ENCODE measurements around the gene PADI3. TPM values are rescaled to one million over a fixed set of nuclear protein-coding genes. Genes with fewer than 3 reads are reported as not detected.

The PADI3 gene
- total and polyA plus RNA-seq, 2 of the 4 experiments (the other 2 are of a cell fraction): not detected

DNA sequence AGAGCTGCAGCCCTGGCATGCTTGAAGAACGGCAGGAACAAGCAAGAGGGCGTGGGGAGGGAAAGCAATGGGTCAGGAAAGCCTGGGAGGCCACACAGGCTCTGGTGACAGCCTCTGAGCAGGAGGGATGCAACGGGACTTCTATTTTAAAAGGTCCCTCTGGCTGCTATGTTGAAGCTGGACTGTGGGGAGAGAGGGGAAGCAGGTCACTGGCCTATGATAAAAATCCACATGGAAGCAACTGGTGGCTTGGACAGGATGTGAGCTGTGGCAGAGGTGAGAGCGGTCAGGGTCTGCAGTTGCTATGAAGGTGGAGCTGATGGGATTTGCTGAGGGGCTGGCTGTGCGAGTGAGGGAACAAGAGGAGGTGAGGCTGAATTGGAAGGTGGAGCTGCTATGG, 32.8 kb upstream of the PADI3 start:
- dilution Hi-C loops (cut with HindIII; ENCODE audit: low sequenced_read_pairs, unreplicated experiment) (no loop called here), in situ Hi-C loops (cut with MboI; ENCODE audit: low sequenced_read_pairs) (no loop called here), intact Hi-C loops (cut with micrococcal nuclease) (no loop called here)
- H3K56ac ChIP-seq (ENCODE audit: extremely low read depth, insufficient read depth, low read length): no peak overlapping the region
- no peak overlapping the region for H2BK120ac ChIP-seq (ENCODE audit: low read depth, low read length)
- H3K9ac ChIP-seq (ENCODE audit: low read depth, low read length): no peak overlapping the region
- H3K9me1 ChIP-seq (ENCODE audit: insufficient read depth, low read length): no peaks in the 10 kb centered on the region; the same call in 1 of the 2 replicates
- no TSS peak for BruUV-seq (replicated peaks)
- H4K5ac ChIP-seq (ENCODE audit: low read depth, low read length): no peak overlapping the region
- no peak overlapping the region for H2AK5ac ChIP-seq (ENCODE audit: low read depth, low read length)
- H2AFZ ChIP-seq (replicated peaks; ENCODE audit: low read length, poor library complexity): no peak overlapping the region
- no peak overlapping the region for H3K23ac ChIP-seq (ENCODE audit: low read depth, low read length)
- ChIA-PET CTCF (no interaction called here), POLR2A (ENCODE audit: unreplicated experiment) (no interaction called here)
- no peak overlapping the region for H3K4ac ChIP-seq (ENCODE audit: low read depth, low read length)
- H3K4me2 ChIP-seq (ENCODE audit: low read depth, low read length): no peak overlapping the region
- H4K8ac ChIP-seq (ENCODE audit: low read depth in 2 of 2, low read length in 2 of 2): no peak overlapping the region
- H3K79me1 ChIP-seq (ENCODE audit: low read depth in 1 of 2, low read length in 2 of 2): no peaks in the 10 kb centered on the region
- no peaks in the 10 kb centered on the region for H4K20me1 ChIP-seq (ENCODE audit: insufficient read depth, low read length)
- no peak overlapping the region for H3K14ac ChIP-seq (replicated peaks; ENCODE audit: low read depth, low read length)
- no peak overlapping the region for H2BK15ac ChIP-seq (ENCODE audit: low read depth, low read length)
- no peak overlapping the region for H3K4me3 ChIP-seq (ENCODE audit: insufficient read depth, low read depth, low read length)
- no peak overlapping the region for H3K27ac ChIP-seq (ENCODE audit: insufficient read depth, low read length)
- DNase-seq: no peak
- no peak for ATAC-seq (ENCODE audit: low read depth)
- H2BK5ac ChIP-seq (ENCODE audit: low read depth, low read length, poor library complexity, severe bottlenecking): no peak overlapping the region
- H3K9me3 ChIP-seq (ENCODE audit: control insufficient read depth, insufficient read depth, low read length): no peaks in the 10 kb centered on the region
- no peak overlapping the region for H4K91ac ChIP-seq (ENCODE audit: insufficient read depth, low read depth, low read length)
- no peak for TF ChIP-seq FOS (IDR thresholded peaks at IDR 0.05; ENCODE audit: low read depth, low read length)
- TF ChIP-seq, protein P1, sequence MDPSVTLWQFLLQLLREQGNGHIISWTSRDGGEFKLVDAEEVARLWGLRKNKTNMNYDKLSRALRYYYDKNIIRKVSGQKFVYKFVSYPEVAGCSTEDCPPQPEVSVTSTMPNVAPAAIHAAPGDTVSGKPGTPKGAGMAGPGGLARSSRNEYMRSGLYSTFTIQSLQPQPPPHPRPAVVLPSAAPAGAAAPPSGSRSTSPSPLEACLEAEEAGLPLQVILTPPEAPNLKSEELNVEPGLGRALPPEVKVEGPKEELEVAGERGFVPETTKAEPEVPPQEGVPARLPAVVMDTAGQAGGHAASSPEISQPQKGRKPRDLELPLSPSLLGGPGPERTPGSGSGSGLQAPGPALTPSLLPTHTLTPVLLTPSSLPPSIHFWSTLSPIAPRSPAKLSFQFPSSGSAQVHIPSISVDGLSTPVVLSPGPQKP (IDR thresholded peaks at IDR 0.05; ENCODE audit: borderline replicate concordance, low read depth, low read length): no peak
- TF ChIP-seq MAFK (IDR thresholded peaks at IDR 0.05; ENCODE audit: low read depth, low read length): no peak
- TF ChIP-seq BHLHE40 (IDR thresholded peaks at IDR 0.05; ENCODE audit: low read depth, low read length): no peak
- TF ChIP-seq MAZ (IDR thresholded peaks at IDR 0.05; ENCODE audit: borderline replicate concordance, low read depth, low read length): no peak
- no peak for TF ChIP-seq RAD21 (IDR thresholded peaks at IDR 0.05; ENCODE audit: low read length)
- TF ChIP-seq RCOR1 (IDR thresholded peaks at IDR 0.05; ENCODE audit: insufficient replicate concordance, low read length): no peak
- TF ChIP-seq, protein P2, sequence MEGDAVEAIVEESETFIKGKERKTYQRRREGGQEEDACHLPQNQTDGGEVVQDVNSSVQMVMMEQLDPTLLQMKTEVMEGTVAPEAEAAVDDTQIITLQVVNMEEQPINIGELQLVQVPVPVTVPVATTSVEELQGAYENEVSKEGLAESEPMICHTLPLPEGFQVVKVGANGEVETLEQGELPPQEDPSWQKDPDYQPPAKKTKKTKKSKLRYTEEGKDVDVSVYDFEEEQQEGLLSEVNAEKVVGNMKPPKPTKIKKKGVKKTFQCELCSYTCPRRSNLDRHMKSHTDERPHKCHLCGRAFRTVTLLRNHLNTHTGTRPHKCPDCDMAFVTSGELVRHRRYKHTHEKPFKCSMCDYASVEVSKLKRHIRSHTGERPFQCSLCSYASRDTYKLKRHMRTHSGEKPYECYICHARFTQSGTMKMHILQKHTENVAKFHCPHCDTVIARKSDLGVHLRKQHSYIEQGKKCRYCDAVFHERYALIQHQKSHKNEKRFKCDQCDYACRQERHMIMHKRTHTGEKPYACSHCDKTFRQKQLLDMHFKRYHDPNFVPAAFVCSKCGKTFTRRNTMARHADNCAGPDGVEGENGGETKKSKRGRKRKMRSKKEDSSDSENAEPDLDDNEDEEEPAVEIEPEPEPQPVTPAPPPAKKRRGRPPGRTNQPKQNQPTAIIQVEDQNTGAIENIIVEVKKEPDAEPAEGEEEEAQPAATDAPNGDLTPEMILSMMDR (conservative IDR thresholded peaks at IDR 0.05; ENCODE audit: low read depth, low read length): no peak
- no peak for TF ChIP-seq MXI1 (IDR thresholded peaks at IDR 0.05; ENCODE audit: borderline replicate concordance, low read depth, low read length)
- TF ChIP-seq, protein P3, sequence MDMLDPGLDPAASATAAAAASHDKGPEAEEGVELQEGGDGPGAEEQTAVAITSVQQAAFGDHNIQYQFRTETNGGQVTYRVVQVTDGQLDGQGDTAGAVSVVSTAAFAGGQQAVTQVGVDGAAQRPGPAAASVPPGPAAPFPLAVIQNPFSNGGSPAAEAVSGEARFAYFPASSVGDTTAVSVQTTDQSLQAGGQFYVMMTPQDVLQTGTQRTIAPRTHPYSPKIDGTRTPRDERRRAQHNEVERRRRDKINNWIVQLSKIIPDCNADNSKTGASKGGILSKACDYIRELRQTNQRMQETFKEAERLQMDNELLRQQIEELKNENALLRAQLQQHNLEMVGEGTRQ (IDR thresholded peaks at IDR 0.05; ENCODE audit: low read depth, low read length): no peak
- TF ChIP-seq CEBPB (IDR thresholded peaks at IDR 0.05; ENCODE audit: low read depth, low read length): no peak
- TF ChIP-seq POLR2A (IDR thresholded peaks at IDR 0.05; ENCODE audit: low read depth, low read length): no peak
- no peak for TF ChIP-seq NFE2L2 (IDR thresholded peaks at IDR 0.05; ENCODE audit: low read depth, low read length)
- TF ChIP-seq CHD1 (IDR thresholded peaks at IDR 0.05; ENCODE audit: low read depth, low read length): no peak
- no peak for TF ChIP-seq SMC3 (IDR thresholded peaks at IDR 0.05; ENCODE audit: low read depth, low read length)
- no peak for TF ChIP-seq RFX5 (IDR thresholded peaks at IDR 0.05; ENCODE audit: low read depth, low read length)
- 0% methylated on average over 1 of the region's 5 CpGs; no CpG with 5 or more reads in 1 of the 2 experiments for WGBS, 2 experiments (ENCODE audit: extremely low coverage in 2 of 2, insufficient read length in 1 of 2)
- H2AK9ac ChIP-seq (replicated peaks; ENCODE audit: low read depth, low read length, poor library complexity): no peak overlapping the region
- no peak overlapping the region for H3K18ac ChIP-seq (ENCODE audit: low read depth, low read length)
- H3K27me3 ChIP-seq (ENCODE audit: control insufficient read depth, insufficient read depth, low read length): peaks cover 30% of the 10 kb centered on the region
- peaks cover 10% of the 10 kb centered on the region for H3K4me1 ChIP-seq (ENCODE audit: control insufficient read depth, insufficient read depth, low read length)
- H3K36me3 ChIP-seq (ENCODE audit: control insufficient read depth, insufficient read depth, low read length): no peaks in the 10 kb centered on the region
- H2BK20ac ChIP-seq (ENCODE audit: low read depth, low read length): no peak overlapping the region
